ENCODE results near the gene APOLD1.
"Not testable (repeated sequence)": the region's sequence is repeated elsewhere in the genome, so short reads cannot be mapped to it uniquely, and the experiment has no call there.

APOLD1 gene

DNA sequence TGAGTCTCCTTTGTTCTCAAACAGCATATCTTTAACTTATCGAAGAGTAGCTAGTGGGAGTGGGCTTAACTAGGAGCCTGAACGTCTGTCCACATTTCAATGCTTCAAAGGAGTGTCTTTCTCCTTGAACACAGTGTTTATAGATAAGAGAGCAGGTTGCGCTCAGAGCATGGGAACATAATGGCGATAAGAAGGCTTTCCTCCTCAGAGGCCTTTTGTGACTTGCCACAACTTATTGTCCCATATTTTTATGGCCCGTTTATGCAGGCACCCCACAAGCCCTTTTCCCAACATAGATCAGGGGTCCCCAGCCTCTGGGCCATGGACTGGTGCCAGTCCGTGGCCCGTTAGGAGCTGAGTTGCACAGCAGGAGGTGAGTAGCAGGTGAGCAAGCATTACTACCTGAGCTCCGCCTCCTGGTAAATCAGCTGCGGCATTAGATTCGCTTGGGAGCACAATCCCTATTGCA is 25.1 kb downstream of the APOLD1 start:
- DNase-seq: peak; percentile 40

DNA sequence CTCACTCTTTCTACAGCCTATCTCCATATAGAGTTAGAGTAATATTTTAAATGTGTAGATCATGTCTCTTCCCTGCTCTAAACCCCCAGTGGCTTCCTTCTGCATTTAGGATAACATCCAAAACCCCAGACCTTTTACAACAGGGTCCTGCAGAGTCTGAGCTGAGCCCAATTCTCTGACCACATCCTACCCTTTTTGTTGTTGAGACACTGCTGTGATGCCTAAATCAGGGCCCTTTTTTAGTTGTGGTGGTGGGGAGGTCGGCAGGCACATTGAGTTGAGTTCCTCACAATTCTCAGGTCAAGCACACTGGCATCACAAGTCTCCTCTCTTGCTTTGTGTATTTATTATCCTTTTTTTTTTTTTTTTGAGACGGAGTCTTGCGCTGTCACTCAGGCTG is 25.9 kb downstream of the APOLD1 start:
- DNase-seq: no peak

DNA sequence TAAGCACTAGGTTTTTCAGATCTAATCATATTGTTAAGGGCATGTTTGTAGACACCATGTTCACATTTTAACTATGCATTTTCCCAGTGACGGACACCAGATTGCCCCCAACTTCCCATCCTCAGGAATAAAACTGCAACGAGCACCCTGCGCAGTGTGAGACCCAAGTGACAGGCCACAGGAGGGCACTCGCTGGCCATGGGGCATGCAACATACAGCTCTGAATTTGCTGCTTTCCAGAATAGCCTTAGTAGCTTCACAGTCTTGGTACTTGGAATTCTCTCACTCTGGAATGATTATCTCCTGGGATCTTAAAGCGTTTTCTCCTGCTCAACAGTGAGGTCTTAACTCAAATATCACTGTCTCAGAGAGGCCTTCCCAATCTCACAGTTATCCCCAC is 26.7 kb downstream of the APOLD1 start:
- no peak for DNase-seq

DNA sequence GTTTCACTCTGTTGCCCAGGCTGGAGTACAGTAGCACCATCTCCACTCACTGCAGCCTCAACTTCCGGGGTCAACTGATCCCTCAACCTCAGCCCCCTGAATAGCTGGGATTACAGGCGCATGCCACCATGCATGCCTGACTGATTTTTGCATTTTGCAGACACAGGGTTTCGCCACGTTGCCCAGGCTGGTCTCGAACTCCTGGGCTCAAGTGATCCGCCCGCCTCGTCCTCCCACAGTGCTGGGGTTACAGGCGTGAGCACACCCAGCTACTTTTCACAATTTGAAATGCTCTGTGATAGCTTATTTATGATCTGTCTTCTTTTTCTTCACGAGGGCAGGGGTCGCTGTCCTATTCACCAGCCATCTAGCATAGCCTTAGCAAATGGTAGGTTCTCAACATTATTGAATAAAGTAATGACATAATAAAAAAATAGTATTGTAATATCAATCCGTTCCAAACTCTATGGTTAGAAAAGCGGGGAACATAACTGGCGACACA is 27.2 kb downstream of the APOLD1 start:
- DNase-seq: no peak

DNA sequence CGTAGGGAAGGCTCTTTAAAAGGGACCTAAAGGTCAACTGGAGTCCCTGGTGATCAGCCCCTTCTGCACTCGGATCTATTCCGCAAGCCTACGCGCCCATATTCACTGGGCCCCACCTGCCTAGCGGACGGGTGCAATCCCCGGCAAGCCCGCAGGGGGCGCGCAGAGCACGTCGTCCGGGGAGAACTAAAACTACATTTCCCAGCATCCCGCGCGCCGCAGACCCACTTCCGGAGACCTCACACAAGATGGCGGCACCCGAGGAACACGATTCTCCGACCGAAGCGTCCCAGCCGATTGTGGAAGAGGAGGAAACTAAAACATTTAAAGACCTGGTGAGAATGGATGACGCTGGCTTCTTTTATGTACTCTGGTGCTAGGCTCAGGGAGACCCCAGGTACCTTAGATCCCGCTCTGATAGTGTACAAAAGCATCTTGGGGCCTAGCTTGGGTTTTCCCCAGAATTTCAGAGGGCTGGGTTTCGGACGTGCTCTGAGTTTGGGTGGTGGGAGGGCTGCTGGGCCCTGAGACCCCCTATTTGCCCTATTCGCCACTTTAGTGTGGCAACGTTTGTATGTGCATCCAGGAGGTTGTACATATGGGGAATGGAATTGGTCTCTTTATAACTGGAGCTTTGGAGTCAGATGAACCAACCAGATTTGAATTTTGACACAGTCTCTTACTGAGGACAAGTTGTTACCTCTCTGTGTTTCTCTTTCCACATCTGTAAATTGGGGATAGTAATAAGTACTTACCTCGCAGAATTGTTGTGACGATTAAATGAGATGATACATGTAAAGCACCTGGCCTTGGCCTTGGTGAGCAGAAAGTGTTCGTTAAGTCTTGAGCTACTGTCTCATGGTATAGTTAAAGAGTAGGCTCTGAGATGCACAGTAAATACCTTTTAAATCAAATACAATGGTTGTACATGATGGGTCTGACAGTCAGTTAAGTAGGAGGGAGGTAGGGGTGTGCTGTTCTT is 28.0 kb downstream of the APOLD1 start, which contains the start of gene DDX47:
Gene DDX47 (plus strand): TSS at position 227 of the 982 bp plus-strand sequence. CDS start 22 bp downstream, at position 249.
- DNase-seq: peak; percentile 96

DNA sequence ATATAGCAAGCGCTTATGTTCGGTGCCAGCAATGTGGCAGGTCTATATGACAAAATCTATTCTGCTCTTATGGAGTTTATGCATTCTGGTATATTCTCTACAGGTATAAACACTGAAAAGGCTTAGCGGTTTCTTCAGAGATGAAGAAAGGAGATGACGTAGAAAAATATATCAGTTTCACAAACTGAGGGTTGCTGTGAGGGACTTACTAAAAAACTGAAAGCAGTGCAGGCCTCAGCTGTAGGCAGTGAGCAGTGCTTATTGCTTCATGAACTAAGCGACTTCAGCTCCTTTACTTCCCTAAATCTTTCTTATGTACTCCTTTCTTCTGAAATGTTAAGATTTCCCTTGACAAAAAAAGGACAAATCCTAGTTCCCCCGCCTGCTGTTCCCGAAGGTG is 32.2 kb downstream of the APOLD1 start:
- DNase-seq: no peak

DNA sequence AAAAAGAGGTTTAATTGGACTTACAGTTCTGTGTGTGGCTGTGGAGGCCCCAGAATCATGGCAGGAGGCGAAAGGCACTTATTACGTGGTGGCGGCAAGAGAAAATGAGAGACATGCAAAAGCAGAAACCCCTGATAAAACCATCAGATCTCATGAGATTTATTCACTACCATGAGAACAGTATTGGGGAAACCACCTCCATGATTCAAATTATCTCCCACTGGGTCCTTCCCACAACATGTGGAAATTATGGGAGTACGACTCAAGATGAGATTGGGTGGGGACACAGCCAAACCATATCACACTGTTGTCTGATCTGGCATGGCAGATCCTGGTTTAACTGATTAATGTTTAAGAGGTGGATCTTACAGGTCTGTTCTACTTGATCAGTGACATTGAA is 33.2 kb downstream of the APOLD1 start:
- DNase-seq: no peak

DNA sequence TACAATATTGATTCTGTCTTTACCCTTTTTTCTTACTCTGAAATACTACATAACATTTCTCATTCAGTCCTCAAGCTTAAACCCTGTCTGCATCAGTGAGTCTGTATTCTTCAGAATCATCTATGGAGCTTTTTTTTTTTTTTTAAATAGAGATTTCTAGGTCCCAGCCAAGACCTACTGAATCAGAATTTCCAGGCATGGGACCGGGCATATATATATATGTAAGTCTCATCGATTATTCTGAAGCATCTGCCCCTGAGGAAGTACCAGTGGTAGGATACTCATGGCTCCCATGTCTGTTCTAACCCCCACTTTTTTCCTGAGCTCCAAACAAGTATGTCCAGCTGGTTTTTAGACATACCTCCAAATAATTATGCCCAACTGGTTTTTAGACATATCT is 33.8 kb downstream of the APOLD1 start:
- no peak for DNase-seq

DNA sequence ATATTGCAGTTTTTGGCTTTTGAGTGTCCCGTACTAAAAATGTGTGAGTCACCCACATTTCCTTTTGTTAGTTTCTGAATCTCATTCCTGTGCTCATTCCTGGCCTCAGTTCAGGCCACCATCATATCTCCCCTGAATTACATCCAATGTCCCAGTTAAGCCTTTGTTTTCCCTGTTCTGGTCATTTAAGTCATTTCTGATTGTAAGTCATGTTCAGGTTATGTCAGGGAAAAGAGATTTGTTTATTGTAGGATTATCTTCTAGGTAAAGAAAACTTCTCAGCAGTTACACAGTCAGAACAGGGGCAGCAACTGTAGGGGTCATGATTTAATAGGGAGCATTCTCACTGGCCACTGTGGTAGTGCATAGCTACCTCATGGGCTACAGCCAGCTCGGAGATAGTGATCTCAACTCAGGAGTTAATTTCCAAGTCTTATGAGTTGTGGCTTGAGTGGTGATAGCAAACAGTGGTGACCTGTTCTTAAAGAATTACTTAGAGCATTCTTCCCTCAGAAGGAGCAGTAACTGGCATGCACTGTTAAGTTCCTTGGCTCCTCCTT is 34.4 kb downstream of the APOLD1 start:
- no peak for DNase-seq

DNA sequence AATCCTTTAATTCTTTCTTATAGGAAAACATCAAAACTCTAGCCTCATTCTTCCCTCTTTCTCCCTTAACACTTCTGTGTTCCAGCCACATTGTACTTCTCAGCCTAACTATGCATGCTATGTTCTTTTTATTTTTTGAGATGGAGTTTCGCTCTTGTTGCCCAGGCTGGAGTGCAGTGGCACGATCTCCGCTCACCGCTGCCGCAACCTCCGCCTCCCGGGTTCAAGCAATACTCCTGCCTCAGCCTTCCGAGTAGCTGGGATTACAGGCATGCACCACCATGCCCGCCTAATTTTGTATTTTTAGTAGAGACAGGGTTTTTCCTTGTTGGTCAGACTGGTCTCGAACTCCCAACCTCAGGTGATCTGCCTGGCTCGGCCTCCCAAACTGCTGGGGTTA is 34.9 kb downstream of the APOLD1 start:
- DNase-seq: not testable (repeated sequence)

DNA sequence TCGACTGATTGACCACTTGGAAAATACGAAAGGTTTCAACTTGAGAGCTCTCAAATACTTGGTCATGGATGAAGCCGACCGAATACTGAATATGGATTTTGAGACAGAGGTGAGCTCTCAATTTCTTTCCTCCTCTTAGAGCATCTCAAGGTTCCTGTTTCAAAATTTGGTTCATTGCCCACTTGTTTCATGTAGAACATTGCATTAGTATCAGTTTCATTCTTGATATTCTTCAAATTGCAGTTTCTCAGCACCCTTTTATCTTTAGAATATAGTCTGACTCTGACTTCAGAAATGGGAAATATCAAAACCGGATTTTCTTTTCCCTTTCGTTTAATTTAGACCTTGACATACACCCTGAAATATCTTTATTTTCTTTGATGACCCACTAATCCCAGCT is 36.5 kb downstream of the APOLD1 start:
- no peak for DNase-seq

DNA sequence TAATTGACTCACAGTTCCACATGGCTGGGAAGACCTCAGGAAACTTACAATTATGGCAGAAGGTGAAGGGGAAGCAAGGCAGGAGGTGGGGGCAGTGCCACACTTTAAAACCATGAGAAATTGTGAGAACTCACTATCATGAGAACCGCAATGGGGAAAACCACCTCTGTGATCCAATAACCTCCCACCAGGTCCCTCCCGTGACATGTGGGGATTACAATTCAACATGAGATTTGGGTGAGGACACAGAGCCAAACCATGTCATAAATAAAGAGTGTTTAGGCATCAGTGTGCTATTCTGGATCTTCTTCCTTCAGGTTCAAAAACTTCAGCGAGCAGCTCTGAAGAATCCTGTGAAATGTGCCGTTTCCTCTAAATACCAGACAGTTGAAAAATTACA is 37.4 kb downstream of the APOLD1 start:
- DNase-seq: no peak

DNA sequence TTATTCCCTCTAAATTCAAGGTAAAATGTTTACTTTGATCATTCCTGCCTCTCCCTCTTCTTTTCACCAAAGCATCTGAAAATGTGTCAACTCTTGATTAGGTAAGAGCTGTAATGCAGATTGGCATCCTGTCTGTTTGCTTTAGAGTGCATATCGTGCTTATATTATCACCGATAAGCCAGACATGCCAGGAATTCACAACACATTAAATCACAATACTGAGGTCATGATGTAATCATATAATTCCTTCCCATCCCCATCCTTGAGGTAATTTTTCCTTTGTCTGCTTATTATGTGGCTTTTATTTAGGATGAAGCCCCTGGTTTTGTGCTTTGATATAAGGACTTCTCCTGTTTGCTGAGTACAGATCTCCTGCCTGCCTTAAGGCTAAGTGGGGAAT is 37.8 kb downstream of the APOLD1 start:
- no peak for DNase-seq

DNA sequence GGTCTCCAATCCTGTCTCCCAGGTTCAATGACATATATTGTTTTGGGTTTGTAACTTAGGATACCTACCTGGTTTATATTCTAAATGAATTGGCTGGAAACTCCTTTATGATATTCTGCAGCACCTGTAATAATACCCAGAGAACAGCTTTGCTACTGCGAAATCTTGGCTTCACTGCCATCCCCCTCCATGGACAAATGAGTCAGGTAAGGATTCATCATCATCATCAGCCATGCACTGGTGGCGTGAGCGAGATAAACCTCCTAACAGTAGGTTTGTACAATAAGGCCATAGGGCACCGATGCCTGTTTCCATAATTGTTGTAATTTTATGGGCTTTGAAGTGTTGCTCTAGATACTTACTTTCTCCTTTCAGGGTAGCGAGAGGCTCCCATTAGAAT is 38.4 kb downstream of the APOLD1 start:
- no peak for DNase-seq

DNA sequence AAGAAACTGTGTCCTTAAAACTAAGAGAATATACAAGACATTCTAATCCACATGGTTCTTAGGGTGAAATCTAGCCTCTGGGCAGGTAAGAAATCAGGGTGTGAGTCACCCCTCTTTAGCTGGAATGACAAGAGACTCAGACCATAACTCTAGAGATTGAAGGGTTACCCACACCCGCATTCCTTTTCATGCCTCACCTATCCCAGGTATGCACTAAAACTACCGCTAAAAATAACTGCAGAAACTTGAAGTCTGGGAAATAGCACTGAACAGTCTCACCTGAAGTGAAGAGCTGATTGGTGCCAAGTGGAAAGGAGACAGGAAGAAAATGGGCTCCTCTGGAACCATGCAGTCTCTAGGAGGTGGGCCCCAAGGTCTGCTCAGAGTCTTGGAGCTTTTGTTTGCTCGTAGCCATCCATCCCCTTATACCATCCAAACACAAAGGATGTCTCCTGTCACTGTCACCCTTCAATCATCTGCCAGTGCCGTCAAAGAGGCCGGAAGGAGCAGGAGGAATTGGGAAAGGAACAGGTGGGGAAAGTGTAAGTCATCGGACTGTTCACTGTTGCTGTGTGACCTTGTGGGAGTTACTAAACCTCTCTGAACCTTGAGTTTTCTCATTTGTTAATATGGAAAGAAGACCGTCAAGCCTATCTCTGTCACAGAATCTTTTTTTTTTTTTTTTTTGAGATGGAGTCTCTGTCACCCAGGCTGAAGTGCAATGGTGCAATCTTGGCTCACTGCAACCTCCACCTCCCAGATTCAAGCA is 50.1 kb downstream of the APOLD1 start:
- no peak for DNase-seq

DNA sequence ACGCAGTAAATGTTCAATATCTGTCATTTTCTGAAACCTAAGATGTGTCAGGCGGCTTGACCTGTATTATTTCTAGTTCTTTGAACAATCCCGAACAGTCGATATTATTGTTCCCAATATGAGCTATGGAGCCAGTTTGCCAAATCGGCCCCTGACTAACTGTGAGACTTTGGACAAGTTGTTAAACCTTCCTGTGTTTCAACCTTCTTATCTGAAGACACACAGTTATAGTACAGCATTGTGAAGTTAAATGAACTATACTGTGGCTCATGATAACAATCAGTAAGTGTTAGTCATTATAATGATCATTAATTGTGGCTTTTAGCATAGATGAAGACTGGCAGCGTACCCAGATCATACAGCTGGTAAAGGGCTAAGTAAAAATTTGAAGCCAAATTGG is 51.1 kb downstream of the APOLD1 start:
- DNase-seq: no peak

DNA sequence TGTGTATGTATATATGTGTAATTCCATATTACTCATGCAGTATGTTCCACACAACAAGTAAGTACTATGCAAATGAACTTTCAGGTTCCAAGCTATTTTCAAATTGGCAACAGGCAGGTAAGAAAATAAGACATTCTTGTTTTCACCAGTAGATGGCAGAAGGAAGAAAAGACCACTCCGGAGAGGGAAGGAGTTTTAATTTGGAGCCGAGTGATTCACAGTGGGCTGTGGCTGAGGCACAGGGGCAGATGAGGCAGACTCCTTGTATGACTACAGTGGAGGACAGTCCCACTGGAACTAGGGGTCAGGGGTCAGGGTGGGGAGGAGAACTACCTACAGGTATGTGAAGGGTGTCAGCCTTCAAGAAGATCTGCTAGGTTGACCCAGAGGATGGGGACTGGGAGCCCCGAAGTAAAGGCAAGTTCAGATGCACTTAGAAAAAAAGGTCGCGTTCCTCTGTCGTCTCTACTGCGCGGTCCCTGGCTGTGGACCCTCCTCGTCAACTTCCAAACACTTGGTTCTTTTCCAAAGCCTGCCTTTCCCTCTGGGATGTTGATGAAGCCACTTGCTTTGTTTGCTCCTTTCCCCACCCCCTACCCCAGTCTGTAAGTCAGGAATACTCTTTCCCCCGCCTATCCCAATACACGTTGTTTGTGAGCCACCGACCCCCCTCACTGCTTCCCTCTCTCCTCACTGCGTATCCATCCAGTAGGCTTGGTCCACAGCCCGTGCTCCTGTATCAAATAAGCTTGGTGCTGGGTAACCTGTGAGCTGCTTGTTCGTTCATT is 51.8 kb downstream of the APOLD1 start:
- DNase-seq: peak; percentile 69

DNA sequence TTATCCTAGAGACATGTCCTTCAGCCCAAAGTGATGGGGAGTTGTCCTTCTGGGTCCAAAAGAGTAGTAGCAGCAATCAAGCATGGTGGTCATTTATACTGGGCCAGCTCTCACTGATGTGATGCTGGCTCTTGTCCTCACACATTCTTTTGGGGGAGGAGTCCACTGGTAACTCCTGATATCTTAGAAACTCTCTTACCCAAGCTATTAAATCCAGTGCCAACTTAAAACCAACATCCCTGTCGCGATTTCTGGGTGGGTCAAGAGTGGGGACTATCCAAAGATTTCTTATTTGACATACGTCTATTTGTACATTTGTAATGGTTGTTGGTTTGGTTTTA is 52.3 kb downstream of the APOLD1 start:
- no peak for DNase-seq

DNA sequence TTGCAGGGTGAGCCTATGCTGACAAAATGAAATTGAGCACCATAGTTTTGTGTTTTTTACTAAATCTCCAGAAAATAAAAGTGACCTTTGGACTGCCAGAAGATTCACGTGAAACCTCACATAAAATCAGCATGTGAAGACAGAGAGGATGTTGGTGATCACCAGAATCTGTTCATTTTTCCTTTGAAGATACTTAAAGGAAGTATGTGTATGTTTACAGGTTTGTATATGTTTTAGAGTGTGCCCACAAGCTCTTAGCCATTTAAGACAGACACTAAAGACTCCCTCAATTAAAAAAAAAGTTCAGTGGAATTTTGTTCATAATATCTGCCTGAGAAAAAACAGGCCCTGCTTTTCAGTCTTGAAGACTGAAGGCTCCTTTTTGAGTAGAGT is 53.5 kb downstream of the APOLD1 start:
- no peak for DNase-seq

DNA sequence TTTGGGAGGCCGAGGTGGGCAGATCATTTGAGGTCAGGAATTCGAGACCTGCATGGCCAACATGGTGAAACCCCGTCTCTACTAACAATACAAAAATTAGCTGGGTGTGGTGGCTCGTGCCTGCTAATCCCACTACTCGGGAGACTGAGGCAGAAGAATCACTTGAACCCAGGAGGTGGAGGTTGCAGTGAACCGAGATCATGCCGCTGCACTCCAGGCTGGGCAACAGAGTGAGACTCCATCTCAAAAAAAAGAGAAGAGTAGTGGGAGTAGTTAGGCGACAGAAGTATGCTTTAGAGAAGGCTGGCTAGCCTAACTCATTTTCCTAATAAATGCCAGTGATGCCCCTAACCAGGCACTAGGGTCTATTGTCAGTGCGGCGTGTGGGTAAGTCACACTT is 54.0 kb downstream of the APOLD1 start:
- not testable (repeated sequence) for DNase-seq

DNA sequence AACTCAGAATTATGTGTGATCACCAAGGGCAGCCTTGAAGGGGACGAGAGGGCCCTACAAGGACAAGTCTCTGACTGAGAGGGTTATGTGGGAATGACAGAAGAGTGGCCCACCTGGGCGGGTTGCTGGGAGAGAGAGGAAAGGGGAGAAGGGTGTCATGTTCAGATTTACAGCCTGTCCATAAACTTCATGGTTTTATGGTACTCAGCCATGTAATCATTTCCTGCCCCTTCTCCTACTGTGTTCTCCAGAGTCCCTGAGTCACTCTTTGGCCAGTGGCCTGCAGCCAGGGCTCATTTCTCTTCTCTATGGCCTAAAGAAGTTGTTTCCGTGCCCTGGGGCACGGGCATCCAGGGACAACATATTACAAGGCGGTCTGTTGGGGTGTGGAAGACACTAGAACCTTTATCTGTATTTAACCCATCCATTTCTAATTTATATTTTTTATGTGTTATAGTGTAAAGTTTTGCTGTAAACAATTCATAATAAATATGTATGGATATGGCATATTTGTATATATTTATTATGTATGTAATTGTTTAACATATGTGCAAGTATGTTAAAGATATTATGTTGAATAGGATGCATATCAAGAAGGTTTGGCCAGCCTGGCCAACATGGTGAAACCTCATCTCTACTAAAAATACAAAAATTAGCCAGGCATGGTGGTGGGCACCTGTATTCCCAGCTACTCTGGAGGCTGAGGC is 54.6 kb downstream of the APOLD1 start:
- DNase-seq: no peak

DNA sequence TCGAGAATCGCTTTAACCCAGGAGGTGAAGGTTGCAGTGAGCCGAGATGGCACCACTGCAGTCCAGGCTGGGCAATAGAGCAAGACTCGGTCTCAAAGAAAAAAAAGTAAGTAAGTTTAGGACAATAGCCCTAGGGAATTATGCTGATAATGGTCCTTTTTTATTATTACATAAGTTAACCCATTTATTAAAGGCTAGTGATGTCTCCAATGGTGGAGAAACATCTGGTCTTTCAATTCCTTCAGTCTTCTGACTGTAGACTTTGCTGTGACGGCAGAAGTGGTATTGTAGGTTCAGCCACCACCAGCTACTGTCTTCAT is 55.1 kb downstream of the APOLD1 start:
- DNase-seq: no peak

All from NCI-H82 (cell line).